ENCODE measurements around the gene GRB10. TPM values are rescaled to one million over a fixed set of nuclear protein-coding genes. Genes with fewer than 3 reads are reported as not detected.

The GRB10 gene
- polyA plus RNA-seq, 3 donors = 1.3 to 3.1 (median 1.5) TPM

GRCh38 chr7:50709151-50709550 lies 73.5 kb downstream of the GRB10 start:
- no peak overlapping the region for H3K4me3 Mint-ChIP-seq
- no peak for TF ChIP-seq CTCF (IDR thresholded peaks at IDR 0.05)
- H3K4me1 Mint-ChIP-seq = no peaks in the 10 kb centered on the region
- Histone ChIP-seq H4K20me1 (ENCODE audit: insufficient read depth, low read length) (no peaks in the 10 kb centered on the region), H3K9me3 (replicated peaks in 1 of 2; ENCODE audit: control insufficient read depth in 1 of 2, insufficient read depth in 1 of 2, low read length in 2 of 2) (no peaks in the 10 kb centered on the region), H3K4me2 (replicated peaks; ENCODE audit: extremely low read depth, low read length, poor library complexity, severe bottlenecking) (no peak overlapping the region), H2AFZ (ENCODE audit: insufficient read depth, low read depth, low read length, poor library complexity, severe bottlenecking) (no peak overlapping the region), H3K27ac (ENCODE audit: low read depth in 1 of 2, low read length in 2 of 2) (no peak overlapping the region), H3K4me3 (replicated peaks in 1 of 3; ENCODE audit: low read depth in 2 of 3, low read length in 3 of 3) (no peak overlapping the region), H3K36me3 (replicated peaks in 1 of 2; ENCODE audit: control insufficient read depth in 1 of 2, insufficient read depth in 2 of 2, low read length in 2 of 2) (no peaks in the 10 kb centered on the region), H3K9ac (ENCODE audit: insufficient read depth, low read length, poor library complexity, severe bottlenecking) (no peak overlapping the region), H3K27me3 (ENCODE audit: control insufficient read depth in 2 of 2, insufficient read depth in 2 of 2, low read length in 2 of 2) (no peaks in the 10 kb centered on the region), H3K4me1 (ENCODE audit: control insufficient read depth in 1 of 2, insufficient read depth in 2 of 2, low read length in 2 of 2) (no peaks in the 10 kb centered on the region), H3K79me2 (ENCODE audit: insufficient read depth, low read length) (no peaks in the 10 kb centered on the region)
- no peak overlapping the region for H3K27ac Mint-ChIP-seq
- WGBS (ENCODE audit: insufficient coverage) = 78% methylated on average over 6 of the region's 7 CpGs
- no peaks in the 10 kb centered on the region for H3K36me3 Mint-ChIP-seq
- H3K9me3 Mint-ChIP-seq = peaks cover 0 to 2% (median 0%) of the 10 kb centered on the region in 7 donors
- intact Hi-C loops (cut with micrococcal nuclease) = no loop called here
- peaks cover 0 to 1% (median 0%) of the 10 kb centered on the region in 3 donors for H3K27me3 Mint-ChIP-seq (ENCODE audit: low read depth in 3 of 3)
- DNase-seq = no peak

GRCh38 chr7:50707236-50708006 lies 75.3 kb downstream of the GRB10 start:
- no peaks in the 10 kb centered on the region for H3K79me2 ChIP-seq (ENCODE audit: insufficient read depth, low read length)
- Mint-ChIP-seq H3K4me3 (no peak overlapping the region), H3K4me1 (no peaks in the 10 kb centered on the region), H3K9me3 (no peaks in the 10 kb centered on the region), H3K27me3 (ENCODE audit: low read depth in 3 of 3) (no peaks in the 10 kb centered on the region), H3K36me3 (no peaks in the 10 kb centered on the region), H3K27ac (no peak overlapping the region)
- H4K20me1 ChIP-seq (ENCODE audit: insufficient read depth, low read length) = no peaks in the 10 kb centered on the region
- no peak for TF ChIP-seq CTCF (IDR thresholded peaks at IDR 0.05)
- H3K4me1 ChIP-seq (ENCODE audit: control insufficient read depth in 1 of 2, insufficient read depth in 2 of 2, low read length in 2 of 2) = no peaks in the 10 kb centered on the region
- no peak for DNase-seq
- intact Hi-C loops (cut with micrococcal nuclease) = no loop called here
- H3K4me2 ChIP-seq (replicated peaks; ENCODE audit: extremely low read depth, low read length, poor library complexity, severe bottlenecking) = no peak overlapping the region
- H3K9ac ChIP-seq (ENCODE audit: insufficient read depth, low read length, poor library complexity, severe bottlenecking) = no peak overlapping the region
- H3K4me3 ChIP-seq (replicated peaks in 1 of 3; ENCODE audit: low read depth in 2 of 3, low read length in 3 of 3) = no peak overlapping the region
- H3K27me3 ChIP-seq (ENCODE audit: control insufficient read depth in 2 of 2, insufficient read depth in 2 of 2, low read length in 2 of 2) = no peaks in the 10 kb centered on the region
- WGBS (ENCODE audit: insufficient coverage) = 97% methylated on average over 9 of the region's 9 CpGs
- H3K36me3 ChIP-seq (replicated peaks in 1 of 2; ENCODE audit: control insufficient read depth in 1 of 2, insufficient read depth in 2 of 2, low read length in 2 of 2) = no peaks in the 10 kb centered on the region
- no peak overlapping the region for H2AFZ ChIP-seq (ENCODE audit: insufficient read depth, low read depth, low read length, poor library complexity, severe bottlenecking)
- no peak overlapping the region for H3K27ac ChIP-seq (ENCODE audit: low read depth in 1 of 2, low read length in 2 of 2)
- H3K9me3 ChIP-seq (replicated peaks in 1 of 2; ENCODE audit: control insufficient read depth in 1 of 2, insufficient read depth in 1 of 2, low read length in 2 of 2) = no peaks in the 10 kb centered on the region

Measured in CD14-positive monocyte (primary cell).